GM18867 (cell line): Measurements from ENCODE around the gene TMEM184A.
A peak's percentile ranks its signal among the peaks of the same experiment; 100 is the strongest.

Experiments used
- ATAC-seq: cut with Tn5 transposase; IDR thresholded peaks from one replicate; pipeline ENCODE4 v1.9.1; 2021; ENCODE audit warnings: mild to moderate bottlenecking, moderate library complexity; ENCODE audit not compliant: unreplicated experiment

Gene TMEM184A

GRCh38 chr7:1505731-1506550, 50.1 kb downstream of the TMEM184A start:
- ATAC-seq = no peak

- ATAC-seq = peak; percentile 91
Measured at GRCh38 chr7:1503816-1504775, 51.9 kb downstream of the TMEM184A start, which contains the start of gene INTS1. INTS1 (minus strand) TSS chr7:1504389; CDS start chr7:1503960, 429 bp downstream.

- no peak for ATAC-seq
Measured at GRCh38 chr7:1503390-1503789, 52.6 kb downstream of the TMEM184A start.

- ATAC-seq = no peak
Measured at GRCh38 chr7:1502845-1503244, 53.2 kb downstream of the TMEM184A start.

GRCh38 chr7:1501487-1502270, 54.3 kb downstream of the TMEM184A start:
- no peak for ATAC-seq

- ATAC-seq = no peak
Measured at GRCh38 chr7:1500064-1500807, 55.8 kb downstream of the TMEM184A start.

DNA sequence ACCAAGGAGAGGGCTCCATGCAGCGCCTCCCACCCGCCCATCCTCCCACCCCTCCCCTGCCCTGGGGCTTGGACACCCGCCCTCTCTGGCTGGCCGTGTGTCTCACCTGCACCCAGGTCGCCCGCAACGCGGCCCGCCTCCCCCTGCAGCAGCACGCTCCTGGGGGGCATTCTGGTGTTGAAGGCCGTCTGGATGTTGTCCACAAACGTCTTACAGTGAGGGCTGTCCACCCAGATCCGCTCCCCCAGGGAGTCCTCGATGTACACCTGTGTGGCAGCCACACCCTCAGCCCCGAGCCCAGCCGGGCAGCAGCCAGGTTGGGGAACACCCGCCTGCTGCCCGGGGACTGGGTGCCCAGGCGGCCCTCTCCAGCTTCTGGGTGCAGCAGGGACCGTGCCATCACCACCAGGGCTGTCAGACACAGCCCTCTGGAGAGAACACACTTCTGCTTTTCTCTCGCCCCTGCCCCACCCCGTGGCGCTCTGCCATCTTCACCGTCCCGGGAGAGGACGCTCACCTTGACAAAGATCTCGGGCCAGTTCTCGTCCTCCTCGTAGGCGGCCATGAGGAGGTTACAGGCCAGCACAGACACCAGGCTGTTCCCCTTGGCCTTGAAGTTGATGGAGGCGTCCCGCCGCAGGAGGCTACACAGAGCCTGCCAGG, 56.5 kb downstream of the TMEM184A start:
- no peak for ATAC-seq

- no peak for ATAC-seq
Measured at GRCh38 chr7:1498370-1499305, 57.4 kb downstream of the TMEM184A start.

- no peak for ATAC-seq
Measured at GRCh38 chr7:1497293-1497927, 58.6 kb downstream of the TMEM184A start.

DNA sequence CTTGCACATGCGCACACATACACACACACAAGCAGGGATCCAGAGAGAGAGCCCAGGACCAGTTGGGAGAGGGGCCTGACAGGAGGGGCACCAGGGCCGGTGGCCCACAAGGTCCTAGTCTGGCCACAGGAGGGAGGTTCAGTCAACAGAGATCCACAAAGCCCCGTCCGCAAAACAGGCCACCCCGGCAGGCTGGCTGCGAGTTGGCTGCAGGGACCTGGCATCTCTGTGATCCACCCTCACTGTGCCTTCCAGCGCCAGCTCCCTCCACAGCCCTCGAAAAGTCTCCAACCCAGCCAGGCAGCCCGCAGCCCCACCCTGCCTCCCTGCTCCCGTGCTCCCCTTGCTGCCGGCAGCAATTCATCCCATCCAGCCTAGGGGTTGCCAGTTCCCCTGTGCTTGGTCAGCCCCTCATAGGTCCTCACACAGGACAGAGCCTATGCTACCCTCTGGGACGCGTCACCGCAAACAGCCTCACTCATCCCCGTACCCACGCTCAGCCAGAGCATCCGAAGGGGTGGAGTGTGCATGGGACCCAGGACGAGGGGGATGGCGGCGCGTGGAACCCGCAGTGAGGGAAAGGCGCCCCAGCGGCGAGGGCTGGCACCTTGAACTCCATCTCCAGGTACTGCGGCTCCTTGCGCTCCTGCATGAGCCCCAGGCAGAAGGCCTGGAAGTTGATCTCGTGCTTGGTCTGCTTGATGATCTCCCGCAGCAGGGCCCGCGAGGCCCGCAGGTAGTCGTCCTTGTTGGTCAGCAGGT, 59.3 kb downstream of the TMEM184A start:
- no peak for ATAC-seq

DNA sequence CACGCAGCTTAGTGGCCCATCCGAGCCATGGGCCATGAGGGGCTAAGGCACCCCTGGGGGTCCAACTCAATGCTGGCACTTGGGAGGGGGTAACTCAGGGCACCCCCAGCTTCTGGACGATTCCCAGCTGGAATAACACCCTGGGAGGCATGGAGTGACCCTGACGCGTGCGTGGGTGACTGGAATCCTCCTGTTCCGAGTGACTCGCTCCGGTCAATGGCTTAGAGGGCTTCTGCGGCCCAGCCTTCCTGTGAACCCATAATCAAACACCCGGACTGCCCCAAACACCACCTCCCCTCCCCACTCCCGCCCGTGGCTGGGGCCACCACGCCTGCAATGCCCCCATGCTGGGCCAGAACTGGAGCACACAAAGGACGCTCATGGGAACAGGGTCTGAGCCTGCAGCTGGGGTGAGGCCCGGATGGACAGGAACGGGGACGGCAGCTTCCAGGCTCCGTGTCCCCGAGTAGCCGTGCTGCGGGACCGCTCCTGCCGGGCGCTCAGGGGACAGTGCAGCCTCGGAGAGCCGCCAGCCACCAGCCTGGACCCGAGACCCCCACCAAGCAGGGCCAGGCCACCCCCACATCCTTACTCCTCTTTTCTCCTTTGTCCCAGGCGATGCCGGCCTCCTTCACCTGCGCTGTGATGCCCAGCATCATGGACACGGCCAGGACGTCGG, 60.3 kb downstream of the TMEM184A start:
- no peak for ATAC-seq

DNA sequence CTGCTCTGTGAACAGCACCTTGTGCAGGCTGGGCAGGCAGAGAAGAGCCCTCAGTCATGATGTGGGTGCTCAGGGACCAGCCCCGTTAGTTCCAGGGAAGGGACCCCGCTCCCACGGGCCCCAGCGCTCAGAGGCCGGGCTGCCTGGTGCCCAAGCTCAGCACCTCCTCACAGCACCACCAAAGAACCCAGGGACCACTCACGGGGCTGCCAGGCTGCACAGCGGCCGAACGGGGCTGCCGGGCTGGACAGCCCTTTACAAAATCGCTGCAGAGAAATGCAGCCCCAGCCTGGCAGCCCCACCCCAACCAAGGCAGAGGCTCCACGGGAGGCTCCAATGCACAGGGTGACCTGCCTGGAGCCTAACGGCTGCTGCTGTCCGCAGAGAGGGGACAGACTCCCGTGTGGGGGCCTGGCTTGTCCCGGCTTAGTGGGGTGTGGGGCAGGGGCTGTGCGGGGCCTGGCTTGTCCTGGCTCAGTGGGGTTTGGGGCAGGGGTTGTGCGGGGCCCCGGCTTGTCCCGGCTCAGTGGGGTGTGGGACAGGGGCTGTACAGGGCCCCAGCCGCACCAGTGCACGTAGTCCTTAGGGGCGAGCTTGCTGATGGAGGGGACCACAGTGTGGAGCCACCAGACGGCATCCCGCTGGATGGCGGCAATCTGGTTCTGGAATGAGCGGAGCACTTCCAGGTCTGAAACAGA, 61.0 kb downstream of the TMEM184A start:
- ATAC-seq = no peak

- ATAC-seq = no peak
Measured at GRCh38 chr7:1494447-1494846, 61.6 kb downstream of the TMEM184A start.

DNA sequence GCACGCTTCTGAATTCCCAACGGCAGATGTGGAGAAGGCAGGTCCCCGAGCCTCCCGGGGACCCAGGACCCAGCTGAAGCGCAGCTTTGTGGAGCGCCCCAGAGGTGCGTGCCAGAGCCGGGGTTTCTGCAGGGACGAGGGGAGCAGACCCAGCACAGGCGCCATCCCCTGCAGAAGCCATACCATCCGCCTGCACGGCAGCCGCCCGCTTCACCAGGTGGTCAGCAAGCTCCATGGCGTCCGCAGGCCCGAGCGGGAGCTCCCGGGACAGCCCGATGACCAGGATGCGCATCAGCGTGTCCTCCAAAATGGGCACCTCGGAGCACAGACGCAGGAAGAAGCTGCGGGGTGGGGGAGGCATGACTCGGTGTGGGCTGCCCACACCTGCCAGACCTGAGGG, 62.4 kb downstream of the TMEM184A start:
- ATAC-seq = no peak

DNA sequence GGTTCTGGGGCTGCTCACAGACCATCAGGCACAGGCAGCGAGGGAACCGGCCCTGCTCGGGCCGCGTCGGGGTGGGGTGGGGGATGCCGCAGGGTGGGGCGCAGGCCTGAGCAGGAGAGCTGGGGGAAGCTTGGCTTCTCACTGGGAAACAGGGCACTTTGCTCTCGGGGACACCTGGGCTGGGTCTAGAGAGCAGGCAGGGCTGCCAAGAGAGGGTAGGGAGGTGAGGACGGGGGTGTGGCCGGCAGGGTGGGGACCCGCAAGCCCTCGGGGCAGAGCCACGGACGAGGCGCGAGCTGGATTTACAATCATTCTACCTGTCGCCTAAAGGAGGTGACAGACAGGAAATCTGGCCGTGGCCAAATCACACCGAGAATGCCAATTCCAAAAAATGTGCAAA, 62.9 kb downstream of the TMEM184A start:
- ATAC-seq = no peak

DNA sequence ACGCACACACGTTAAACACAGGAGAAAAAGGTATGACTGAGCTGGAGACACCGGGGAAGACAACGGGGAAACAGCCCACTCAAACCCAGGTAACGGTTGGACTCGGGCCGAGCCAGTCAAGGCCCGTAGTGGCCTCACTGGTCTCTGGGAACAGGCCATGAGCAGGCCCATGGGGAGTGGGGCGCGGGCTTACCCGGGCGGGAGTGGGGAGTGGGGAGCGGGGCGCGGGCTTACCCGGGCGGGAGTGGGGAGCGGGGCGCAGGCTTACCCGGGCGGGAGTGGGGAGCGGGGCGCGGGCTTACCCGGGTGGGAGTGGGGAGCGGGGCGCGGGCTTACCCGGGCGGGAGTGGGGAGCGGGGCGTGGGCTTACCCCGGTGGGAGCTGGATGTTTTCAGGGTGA, 63.4 kb downstream of the TMEM184A start:
- no peak for ATAC-seq
